Karpas-422 (cell line): Measurements from ENCODE around the gene RIGI. TPM values are rescaled to one million over a fixed set of nuclear protein-coding genes. Genes with fewer than 3 reads are reported as not detected.

Experiments
- DNase-seq: peaks from one replicate; pipeline ENCODE4 v3.0.0-alpha.2; 2015
- H2AFZ ChIP-seq: fragments of 200-600 bp; sonication (generic); 2 replicates; pipeline ENCODE4 v1.6.1; 2014; ENCODE audit warnings: antibody characterized with exemption, low read length, mixed read lengths
- H3K27ac ChIP-seq: fragments of 200-600 bp; sonication (generic); 2 replicates; pipeline ENCODE4 v1.5.1; 2014; ENCODE audit warnings: mild to moderate bottlenecking, low read length, moderate library complexity
- H3K27me3 ChIP-seq: fragments of 200-600 bp; sonication (generic); 2 replicates; pipeline ENCODE4 v1.6.1; 2014; ENCODE audit warnings: low read length, mixed read lengths
- H3K36me3 ChIP-seq: fragments of 200-600 bp; sonication (generic); 2 replicates; pipeline ENCODE4 v1.6.1; 2014; ENCODE audit warnings: low read length, mixed read lengths; ENCODE audit not compliant: insufficient read depth
- H3K4me1 ChIP-seq: fragments of 200-600 bp; sonication (generic); 2 replicates; pipeline ENCODE4 v1.6.1; 2014; ENCODE audit warnings: mild to moderate bottlenecking, low read length, mixed read lengths
- H3K4me2 ChIP-seq: fragments of 200-600 bp; sonication (generic); 2 replicates; pipeline ENCODE4 v1.6.1; 2014; ENCODE audit warnings: low read length, low read depth, mild to moderate bottlenecking; ENCODE audit not compliant: poor library complexity, severe bottlenecking
- H3K4me3 ChIP-seq: fragments of 200-600 bp; sonication (generic); 2 replicates; pipeline ENCODE4 v1.5.1; 2014; ENCODE audit warnings: mild to moderate bottlenecking, antibody characterized with exemption, low read length, mixed read lengths
- H3K79me2 ChIP-seq: fragments of 200-600 bp; sonication (generic); 2 replicates; pipeline ENCODE4 v1.6.1; 2014; ENCODE audit warnings: mild to moderate bottlenecking, low read length, mixed read lengths
- H3K9ac ChIP-seq: fragments of 200-600 bp; sonication (generic); 2 replicates; pipeline ENCODE4 v1.6.0; 2014; ENCODE audit warnings: low read length
- H3K9me2 ChIP-seq: fragments of 200-600 bp; sonication (generic), shearing (Covaris generic); replicated peaks from 2 replicates; pipeline ENCODE4 v1.6.0; 2014; ENCODE audit warnings: mild to moderate bottlenecking, low read length, moderate library complexity; ENCODE audit not compliant: insufficient read depth
- H3K9me3 ChIP-seq: fragments of 300-700, 200-600 bp; sonication (generic); 2 replicates; pipeline ENCODE4 v1.6.1; 2014; ENCODE audit warnings: low read length, mixed read lengths
- H4K20me1 ChIP-seq: fragments of 200-600 bp; sonication (generic); 2 replicates; pipeline ENCODE4 v1.6.1; 2014; ENCODE audit warnings: mild to moderate bottlenecking, antibody characterized with exemption, low read length, low read depth; ENCODE audit not compliant: insufficient read depth
- total RNA-seq: library from RNA; depleted of rRNA; stranded (reverse); fragments of >200 nt; shearing (Covaris generic); gene quantifications from 2 replicates; pipeline ENCODE4 v1.2.3, GENCODE V29; 2014; ENCODE audit warnings: low replicate concordance

The RIGI gene
- total RNA-seq, 1 experiment from 2014 or later, result 13.2 TPM

GRCh38 chr9:32565967-32566366 is 40.0 kb upstream of the RIGI start:
- Histone ChIP-seq H2AFZ (no peak overlapping the region), H3K4me3 (no peak overlapping the region), H3K27ac (no peak overlapping the region), H3K27me3 (no peaks in the 10 kb centered on the region), H3K9me3 (no peaks in the 10 kb centered on the region), H3K4me1 (peaks cover 4% of the 10 kb centered on the region), H3K9ac (no peak overlapping the region), H3K36me3 (peaks cover 6% of the 10 kb centered on the region; the same call in 1 of the 2 replicates), H3K4me2 (no peak overlapping the region), H3K79me2 (peaks cover 86% of the 10 kb centered on the region), H4K20me1 (no peaks in the 10 kb centered on the region), H3K9me2 (no peaks in the 10 kb centered on the region)
- no peak for DNase-seq

GRCh38 chr9:32558408-32558934 is 32.5 kb upstream of the RIGI start:
- Histone ChIP-seq H3K27ac (no peak overlapping the region), H3K4me1 (peaks cover 33% of the 10 kb centered on the region), H3K36me3 (peaks cover 3% of the 10 kb centered on the region; the same call in 1 of the 2 replicates), H3K9me3 (no peaks in the 10 kb centered on the region), H3K9ac (no peak overlapping the region), H3K9me2 (no peaks in the 10 kb centered on the region), H3K4me2 (no peak overlapping the region), H3K79me2 (peaks cover 87% of the 10 kb centered on the region), H4K20me1 (no peaks in the 10 kb centered on the region), H2AFZ (no peak overlapping the region), H3K27me3 (no peaks in the 10 kb centered on the region), H3K4me3 (no peak overlapping the region)
- DNase-seq, result no peak

- Histone ChIP-seq H4K20me1 (peaks cover 10% of the 10 kb centered on the region), H2AFZ (no peak overlapping the region), H3K36me3 (no peaks in the 10 kb centered on the region), H3K27ac (peak overlapping the region; percentile 84; the same call in 1 of the 2 replicates), H3K9ac (no peak overlapping the region), H3K9me3 (no peaks in the 10 kb centered on the region), H3K4me1 (peaks cover 42% of the 10 kb centered on the region), H3K4me2 (peak overlapping the region; percentile 90), H3K79me2 (peaks cover 76% of the 10 kb centered on the region), H3K4me3 (no peak overlapping the region), H3K9me2 (no peaks in the 10 kb centered on the region), H3K27me3 (no peaks in the 10 kb centered on the region)
- no peak for DNase-seq
Measured at GRCh38 chr9:32554591-32554990, 28.6 kb upstream of the RIGI start.

DNA sequence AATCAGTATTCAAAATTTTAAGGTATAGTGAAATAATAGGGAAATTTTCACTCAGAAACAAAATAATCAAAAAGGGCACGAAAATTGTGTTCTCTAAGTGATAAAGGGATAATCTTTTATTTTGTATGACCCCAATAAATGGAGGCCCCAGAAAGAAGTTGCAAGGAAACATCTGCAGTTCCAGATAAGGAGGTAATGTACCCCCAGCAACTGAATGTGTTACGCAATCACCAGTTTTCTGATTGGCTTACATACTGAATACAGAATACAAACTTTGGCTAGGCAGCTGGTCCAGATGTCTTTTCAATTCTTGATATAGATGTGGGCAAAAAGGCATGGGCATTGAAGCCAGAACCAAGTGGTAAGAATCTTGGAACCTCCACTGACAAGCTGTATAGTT is 28.1 kb upstream of the RIGI start:
- no peaks in the 10 kb centered on the region for H3K27me3 ChIP-seq
- H3K4me2 ChIP-seq, result peak overlapping the region; percentile 90
- H3K36me3 ChIP-seq, result no peaks in the 10 kb centered on the region
- no peak overlapping the region for H2AFZ ChIP-seq
- peak; percentile 73 for DNase-seq
- H3K9me3 ChIP-seq, result no peaks in the 10 kb centered on the region
- no peak overlapping the region for H3K9ac ChIP-seq
- peaks cover 76% of the 10 kb centered on the region for H3K79me2 ChIP-seq
- H3K4me3 ChIP-seq, result 0 out of 2 replicates have a peak overlapping the region, but pooled peaks have one; percentile 95
- H3K9me2 ChIP-seq, result no peaks in the 10 kb centered on the region
- peaks cover 10% of the 10 kb centered on the region for H4K20me1 ChIP-seq
- H3K27ac ChIP-seq, result peak overlapping the region; percentile 84
- peaks cover 42% of the 10 kb centered on the region for H3K4me1 ChIP-seq

DNA sequence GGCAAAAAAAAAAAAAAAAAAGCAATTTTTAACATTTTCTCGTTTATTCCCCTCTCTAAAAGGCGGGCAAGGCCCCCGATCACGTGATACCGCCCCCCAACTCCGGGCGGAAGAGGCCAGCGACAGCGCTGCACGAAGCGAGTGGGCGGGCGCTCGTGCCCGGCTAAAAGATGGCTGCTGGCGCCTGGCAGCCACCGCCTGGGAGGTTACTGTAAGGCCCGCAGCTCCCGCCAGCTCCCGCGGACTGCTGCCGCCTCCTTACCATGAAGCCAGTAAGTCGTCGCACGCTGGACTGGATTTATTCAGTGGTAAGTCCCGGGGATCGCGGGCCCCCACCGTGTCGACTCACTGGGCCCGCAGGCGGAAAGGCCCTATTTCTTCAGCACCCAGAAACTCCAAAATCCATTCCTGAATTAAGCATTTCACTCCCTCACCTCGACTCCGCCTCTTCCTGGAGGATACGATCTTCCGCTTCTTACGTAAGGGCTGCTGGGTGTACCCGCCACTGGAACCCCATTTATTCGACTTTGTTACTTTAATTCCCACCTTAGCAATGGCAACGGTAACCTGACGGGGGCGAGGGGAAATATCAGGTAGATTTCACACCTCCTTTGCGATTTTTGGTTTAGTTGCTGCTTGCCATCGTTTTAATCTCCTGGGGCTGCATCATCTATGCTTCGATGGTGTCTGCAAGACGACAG is 26.3 kb upstream of the RIGI start, which contains the start of the genes SMIM27 and TOPORS:
SMIM27 (plus strand) TSS at position 156 of the 701 bp plus-strand sequence; CDS start at position 264, 108 bp downstream.
TOPORS (minus strand) TSS at position 415 of the 701 bp plus-strand sequence; CDS start at position 265, 150 bp downstream.
- Histone ChIP-seq H3K36me3 (0 out of 2 replicates have a peak, but pooled peaks cover 4% of the 10 kb centered on the region), H4K20me1 (peaks cover 13% of the 10 kb centered on the region), H3K27ac (peak within 1 kb of the TSS; percentile 84), H3K4me2 (peak within 1 kb of the TSS; percentile 90), H3K79me2 (peaks cover 77% of the 10 kb centered on the region), H2AFZ (peak within 1 kb of the TSS; percentile 78), H3K9me2 (no peaks in the 10 kb centered on the region), H3K4me1 (peaks cover 34% of the 10 kb centered on the region), H3K9ac (peak within 1 kb of the TSS; percentile 93), H3K9me3 (no peaks in the 10 kb centered on the region), H3K4me3 (peak within 1 kb of the TSS; percentile 95), H3K27me3 (no peaks in the 10 kb centered on the region)
- peak; percentile 97 for DNase-seq

DNA sequence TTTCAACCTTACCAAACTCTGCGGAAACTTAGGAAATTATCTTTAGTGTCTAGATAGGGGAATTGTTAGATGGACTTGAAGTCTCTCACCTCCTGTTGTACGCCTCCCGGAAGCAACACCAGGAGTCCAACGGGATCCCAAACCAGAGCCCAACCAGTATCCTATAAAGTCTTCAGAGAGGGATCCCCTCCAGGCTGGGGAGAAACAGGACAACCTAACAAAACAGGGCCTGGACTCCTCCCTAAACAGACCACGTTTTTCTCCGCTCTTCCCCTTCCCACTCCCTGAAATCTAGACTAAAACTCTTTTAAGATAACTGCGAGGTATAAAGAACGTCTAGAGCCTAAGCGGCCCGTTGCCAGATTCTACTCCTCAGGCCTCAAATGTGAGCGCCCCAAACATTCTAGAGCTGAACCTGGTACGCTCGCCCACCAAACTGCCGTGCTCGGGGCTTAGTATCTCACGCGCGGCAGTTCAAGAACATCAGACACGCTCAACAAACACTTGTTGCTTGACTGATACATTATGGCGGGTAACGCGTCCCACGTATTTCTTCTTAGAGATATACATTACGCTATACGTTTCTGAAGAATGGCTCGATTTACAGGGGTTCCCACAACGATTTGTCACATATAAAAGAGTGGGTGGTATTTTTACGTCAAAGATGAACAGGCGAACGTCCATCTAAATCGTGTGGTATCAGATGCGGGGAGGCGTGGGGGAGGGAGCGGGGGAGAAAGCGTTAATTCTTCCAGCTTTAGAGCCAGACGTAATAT is 25.5 kb upstream of the RIGI start:
- Histone ChIP-seq H3K79me2 (peaks cover 83% of the 10 kb centered on the region), H3K27me3 (no peaks in the 10 kb centered on the region), H3K36me3 (0 out of 2 replicates have a peak, but pooled peaks cover 4% of the 10 kb centered on the region), H3K27ac (peak overlapping the region; percentile 84), H3K4me3 (peak overlapping the region; percentile 95), H3K4me1 (peaks cover 34% of the 10 kb centered on the region), H3K4me2 (peak overlapping the region; percentile 90), H3K9ac (peak overlapping the region; percentile 93), H3K9me3 (no peaks in the 10 kb centered on the region), H4K20me1 (peaks cover 20% of the 10 kb centered on the region), H3K9me2 (no peaks in the 10 kb centered on the region), H2AFZ (peak overlapping the region; percentile 19; the same call in 1 of the 2 replicates)
- DNase-seq, result peak; percentile 84

GRCh38 chr9:32550562-32551275 is 24.7 kb upstream of the RIGI start:
- peak overlapping the region; percentile 90 for H3K4me2 ChIP-seq
- peaks cover 26% of the 10 kb centered on the region for H4K20me1 ChIP-seq
- H3K36me3 ChIP-seq, result 0 out of 2 replicates have a peak, but pooled peaks cover 4% of the 10 kb centered on the region

More at GRCh38 chr9:32550562-32551275, 24.7 kb upstream of the RIGI start:
- peaks cover 84% of the 10 kb centered on the region for H3K79me2 ChIP-seq
- H3K9me2 ChIP-seq, result no peaks in the 10 kb centered on the region
- H3K9me3 ChIP-seq, result no peaks in the 10 kb centered on the region
- peak overlapping the region; percentile 93 for H3K9ac ChIP-seq
- peaks cover 34% of the 10 kb centered on the region for H3K4me1 ChIP-seq
- no peaks in the 10 kb centered on the region for H3K27me3 ChIP-seq
- peak overlapping the region; percentile 41; the same call in 1 of the 2 replicates for H2AFZ ChIP-seq
- DNase-seq, result peak; percentile 96
- H3K27ac ChIP-seq, result peak overlapping the region; percentile 84
- H3K4me3 ChIP-seq, result peak overlapping the region; percentile 95
